Left hindlimb (tissue), 1 donor: Measurements from ENCODE around the gene CLSTN2.

Source experiments
- DNase-seq: peaks from one replicate; pipeline ENCODE4 v3.0.0-alpha.2; 2018

CLSTN2 gene

DNA sequence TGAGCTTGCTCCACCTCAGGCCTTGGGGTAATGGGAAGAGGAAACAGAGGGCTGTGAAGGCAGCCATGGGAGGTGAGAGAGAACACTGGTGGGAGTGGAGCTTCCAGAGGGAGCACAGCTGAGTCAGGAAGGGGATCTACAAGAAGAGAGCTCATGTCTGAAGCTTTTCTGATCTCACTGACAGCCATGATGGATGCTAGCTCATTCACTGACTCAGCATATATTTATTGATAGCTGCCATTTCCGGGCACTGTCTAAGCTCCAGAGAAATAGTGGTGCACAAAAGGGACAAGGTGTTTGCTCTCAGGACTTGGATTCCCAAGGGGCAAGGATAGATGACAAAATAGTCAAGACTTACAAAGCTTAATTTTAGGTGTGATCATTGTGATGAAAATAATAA lies 218.8 kb downstream of the CLSTN2 start:
- DNase-seq, result no peak

- no peak for DNase-seq
Observed at GRCh38 chr3:140157161-140157560, 222.2 kb downstream of the CLSTN2 start.

DNA sequence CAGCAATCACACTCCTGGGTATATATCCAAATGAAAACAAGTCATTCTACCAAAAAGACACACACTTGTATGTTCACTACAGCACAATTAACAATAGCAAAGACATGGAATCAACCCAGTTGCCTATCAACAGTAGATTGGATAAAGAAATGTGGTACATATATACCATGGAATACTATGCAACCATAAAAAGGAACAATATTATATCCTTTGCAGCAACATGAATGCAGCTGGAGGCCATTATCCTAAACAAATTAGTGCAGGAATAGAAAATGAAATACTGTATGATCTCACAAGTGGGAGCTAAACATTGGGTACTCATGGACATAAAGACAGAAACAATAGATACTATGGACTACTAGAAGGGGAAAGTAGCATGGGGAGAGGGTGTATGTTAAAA lies 224.7 kb downstream of the CLSTN2 start:
- no peak for DNase-seq

DNA sequence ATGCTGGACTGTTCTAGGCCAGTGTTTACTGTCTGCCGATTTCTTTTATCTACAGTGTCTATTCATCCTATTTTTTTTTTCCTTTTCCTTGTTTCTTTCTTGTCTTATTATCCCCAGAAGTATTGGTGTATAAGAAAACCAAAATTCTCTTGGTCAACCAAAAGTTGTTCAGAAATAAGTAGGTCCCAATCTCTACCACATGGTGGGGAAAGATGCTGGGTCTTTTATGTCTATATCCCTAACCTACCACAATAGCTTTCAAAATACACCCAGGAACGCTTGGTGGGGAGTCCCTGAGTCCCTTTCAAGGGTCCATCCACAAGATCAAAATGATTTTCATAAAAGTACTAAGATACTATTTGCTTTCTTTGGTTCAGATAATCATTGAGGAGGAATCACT lies 225.6 kb downstream of the CLSTN2 start:
- DNase-seq, result no peak

DNA sequence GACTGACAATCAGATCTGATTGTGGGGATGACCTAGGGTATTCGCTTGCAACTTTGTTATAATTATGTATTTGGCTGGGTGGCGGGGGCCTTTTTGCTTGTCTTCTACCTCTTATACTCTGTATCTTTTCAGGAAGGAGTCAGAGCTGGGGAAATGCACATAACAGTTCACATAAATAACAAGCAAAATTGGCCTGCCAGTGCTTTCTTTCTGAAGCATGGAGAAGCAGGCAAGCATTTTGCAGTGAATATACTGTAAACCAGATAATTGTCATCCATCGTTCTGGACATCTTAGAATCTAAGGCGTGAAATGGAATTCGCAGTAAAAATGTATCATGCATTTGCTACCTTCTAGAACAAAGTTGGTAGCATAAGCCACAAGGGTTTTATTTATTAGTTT lies 227.6 kb downstream of the CLSTN2 start:
- no peak for DNase-seq

- DNase-seq, result no peak
Observed at GRCh38 chr3:140163159-140163763, 228.3 kb downstream of the CLSTN2 start.

DNA sequence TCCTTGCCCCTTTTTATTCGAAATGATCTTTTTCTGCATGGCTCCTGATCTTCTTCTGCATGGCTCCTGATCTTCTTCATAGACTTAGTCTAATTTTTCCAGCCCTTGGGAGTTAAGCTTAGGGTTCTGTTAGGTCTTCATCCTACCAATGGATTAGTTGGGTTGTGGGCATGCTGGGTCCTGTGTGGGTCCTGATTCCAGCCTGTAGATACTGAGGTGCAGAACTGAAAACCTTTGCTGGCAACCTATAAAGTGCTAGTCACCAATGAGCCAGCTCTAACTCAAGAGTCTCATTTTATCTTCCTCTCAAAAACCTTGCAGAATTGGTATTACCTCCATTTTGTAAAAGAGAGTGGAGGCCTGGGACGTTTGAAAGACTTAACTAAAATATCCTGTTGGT lies 229.2 kb downstream of the CLSTN2 start:
- DNase-seq, result no peak

GRCh38 chr3:140164922-140165590 lies 230.1 kb downstream of the CLSTN2 start:
- DNase-seq, result no peak

- DNase-seq, result no peak
Observed at GRCh38 chr3:140165781-140166180, 230.8 kb downstream of the CLSTN2 start.

- no peak for DNase-seq
Observed at GRCh38 chr3:140166861-140167599, 232.0 kb downstream of the CLSTN2 start.

DNA sequence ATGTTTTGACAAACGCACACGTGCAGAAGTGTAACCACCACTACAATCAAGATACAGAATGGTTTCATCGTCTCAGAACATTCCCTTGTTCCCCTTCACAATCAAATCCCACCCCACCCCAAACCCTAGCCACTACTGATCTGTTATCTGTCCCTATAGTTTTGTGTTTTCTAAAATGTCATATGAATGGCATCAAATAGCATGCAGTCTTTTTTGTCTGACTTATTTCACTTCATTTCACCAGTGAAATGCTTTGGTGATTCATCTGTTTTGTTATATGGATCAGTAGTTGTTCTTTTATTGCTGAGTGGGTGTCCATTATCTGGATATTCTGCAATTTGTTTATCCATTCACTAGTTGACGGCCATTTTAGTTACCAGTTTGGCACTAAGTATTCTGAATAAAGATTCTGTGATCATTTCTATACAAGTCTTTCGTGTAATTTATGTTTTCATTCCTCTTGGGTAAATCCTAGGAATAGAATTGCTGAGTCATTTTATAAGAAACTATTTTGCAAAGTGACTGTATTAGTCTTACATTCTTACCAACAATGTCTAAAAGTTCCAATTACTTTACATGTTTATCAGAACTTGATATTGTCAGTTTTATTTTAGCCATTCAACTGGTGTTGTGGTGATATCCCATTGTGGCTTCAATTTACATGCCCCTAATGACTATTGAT lies 232.8 kb downstream of the CLSTN2 start:
- DNase-seq, result no peak

- no peak for DNase-seq
Observed at GRCh38 chr3:140170612-140171011, 235.6 kb downstream of the CLSTN2 start.

DNA sequence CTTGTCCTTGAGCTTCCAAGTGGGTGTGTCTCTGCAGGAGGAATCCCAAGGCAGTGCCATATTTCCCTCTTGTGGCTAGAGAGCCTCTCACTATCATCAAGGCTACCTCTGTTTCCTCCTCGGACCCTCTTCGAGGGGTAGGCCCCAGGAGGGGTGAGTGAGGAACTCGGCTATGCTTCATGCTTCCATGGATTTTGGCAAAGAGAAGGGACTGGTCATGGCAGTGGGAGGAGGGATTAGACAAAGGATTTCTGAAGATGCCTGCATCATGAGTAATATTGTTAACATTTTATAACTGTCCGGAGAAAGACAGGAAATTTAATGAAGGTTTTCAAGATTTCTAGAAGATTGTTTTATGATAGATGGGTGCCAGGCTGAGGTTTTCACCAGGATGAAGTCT lies 241.5 kb downstream of the CLSTN2 start:
- DNase-seq, result no peak

GRCh38 chr3:140177943-140178342 lies 243.0 kb downstream of the CLSTN2 start:
- no peak for DNase-seq

DNA sequence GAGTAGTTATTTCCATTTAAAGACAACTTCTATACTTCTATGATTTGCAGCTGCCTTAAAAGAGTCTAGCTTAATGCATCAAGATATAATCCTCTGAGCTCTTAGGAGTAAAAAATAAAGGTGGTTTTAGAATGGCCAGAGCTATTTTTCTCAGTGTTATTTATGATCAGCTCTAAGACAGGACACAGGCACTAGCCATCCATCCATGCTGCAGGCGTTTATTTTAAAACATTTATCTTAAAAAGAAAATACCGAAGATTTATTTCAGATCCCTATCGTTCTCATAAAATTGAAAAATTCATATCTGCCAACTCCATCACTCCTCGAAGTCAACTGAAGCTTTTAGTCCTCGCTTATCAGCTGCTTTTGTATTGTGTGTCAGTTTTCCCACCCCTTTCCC lies 243.5 kb downstream of the CLSTN2 start:
- DNase-seq, result no peak

DNA sequence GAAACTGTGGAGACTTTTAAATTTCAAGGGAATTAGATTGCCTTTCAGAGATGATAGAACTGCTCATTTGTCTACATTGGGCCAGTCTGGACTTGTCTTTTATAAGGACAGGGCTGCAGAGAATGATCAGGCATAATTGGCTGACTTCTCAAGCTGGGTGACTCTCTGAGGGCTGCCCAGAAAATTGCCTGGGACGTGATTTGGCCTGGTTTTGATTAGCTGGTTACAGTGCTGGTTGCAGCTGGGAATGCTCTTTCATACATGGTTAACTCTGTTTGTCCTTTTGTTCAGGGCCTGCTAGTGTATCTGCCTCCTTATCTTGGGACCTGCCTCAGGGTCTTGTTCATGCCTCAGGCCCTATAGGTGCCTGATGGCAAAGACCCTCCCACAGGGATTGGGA lies 245.6 kb downstream of the CLSTN2 start:
- no peak for DNase-seq

GRCh38 chr3:140185375-140185774 lies 250.4 kb downstream of the CLSTN2 start:
- no peak for DNase-seq

GRCh38 chr3:140186421-140186920 lies 251.5 kb downstream of the CLSTN2 start:
- DNase-seq, result no peak

DNA sequence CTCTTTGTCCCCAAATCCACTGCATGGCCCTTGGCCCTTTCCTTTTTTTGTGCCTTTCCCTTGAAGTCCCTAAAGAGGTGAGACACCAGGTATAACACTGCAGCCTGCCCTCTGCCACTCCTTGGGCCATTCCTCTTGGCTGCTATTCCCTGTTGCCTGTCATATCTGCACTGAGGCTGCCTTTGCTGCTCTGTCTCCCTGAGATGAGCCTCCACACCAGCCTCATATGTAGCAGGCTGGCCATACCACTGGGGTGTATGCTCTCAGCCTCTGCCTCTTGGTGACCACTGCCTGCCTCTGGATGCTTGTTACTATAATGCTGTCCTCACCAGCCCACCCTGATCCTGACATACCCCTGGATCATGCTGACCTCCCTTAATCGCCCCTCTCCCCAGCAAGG lies 252.0 kb downstream of the CLSTN2 start:
- no peak for DNase-seq

DNA sequence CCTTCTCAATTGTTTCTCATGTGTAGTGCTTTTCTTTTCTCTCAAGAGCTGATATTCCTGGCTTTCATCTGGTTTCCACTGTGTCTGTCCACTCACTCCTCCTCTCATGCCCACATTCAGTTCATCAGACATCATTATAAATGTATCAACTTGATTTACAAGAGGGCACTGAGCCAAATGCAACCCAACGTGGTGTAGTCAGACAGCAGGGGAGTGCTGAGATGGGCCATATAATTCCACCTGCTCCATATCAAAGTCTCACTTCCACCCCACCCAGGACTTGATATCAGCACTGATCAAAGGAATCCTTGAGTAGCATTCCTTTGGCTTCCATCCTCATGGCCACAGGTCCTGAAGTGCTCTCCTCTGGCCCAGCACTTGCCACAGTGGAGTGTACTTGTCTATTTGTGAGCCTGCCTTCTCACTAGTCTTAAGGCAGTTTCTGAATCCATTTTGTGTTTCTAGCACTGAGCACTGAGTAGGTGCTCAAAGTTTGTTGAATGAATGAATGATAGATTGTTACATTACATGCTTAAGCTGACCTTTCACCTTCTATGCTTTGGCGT lies 252.8 kb downstream of the CLSTN2 start:
- no peak for DNase-seq

GRCh38 chr3:140188285-140188684 lies 253.3 kb downstream of the CLSTN2 start:
- no peak for DNase-seq

DNA sequence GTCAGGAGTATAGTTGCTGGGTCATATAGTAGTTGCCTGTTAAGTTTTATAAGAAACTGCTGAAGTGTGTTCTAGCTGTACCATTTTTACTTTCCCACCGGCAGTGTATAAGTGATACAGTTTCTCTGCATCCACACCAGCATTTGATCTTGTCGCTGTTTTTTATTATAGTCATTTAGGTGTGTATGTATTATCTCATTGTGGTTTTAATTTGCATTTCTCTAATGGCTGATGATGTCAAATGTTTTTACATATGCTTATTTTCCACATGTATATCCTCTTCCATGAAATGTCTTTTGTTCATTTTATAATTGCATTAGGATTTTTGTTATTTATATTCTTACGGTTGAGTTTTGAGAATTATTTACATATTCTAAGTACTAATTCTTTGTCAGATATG lies 254.3 kb downstream of the CLSTN2 start:
- DNase-seq, result no peak

DNA sequence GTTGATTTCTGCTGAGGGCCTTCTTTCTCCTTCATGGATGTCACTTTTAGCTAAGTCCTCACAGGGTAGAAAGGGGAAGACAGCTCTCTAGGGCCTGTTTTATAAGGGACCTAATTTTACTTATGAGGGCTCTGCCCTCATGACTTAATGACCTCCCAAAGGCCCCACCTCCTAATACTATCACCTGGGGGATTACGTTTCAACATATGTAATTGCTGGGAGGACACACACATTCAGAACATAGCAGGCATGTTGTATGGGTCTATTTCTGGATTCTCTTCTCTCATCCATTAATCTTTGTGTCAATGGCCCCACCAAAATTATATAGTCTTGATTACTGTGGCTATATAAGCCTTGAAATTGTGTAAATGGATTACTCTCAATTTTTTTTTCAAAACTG lies 255.0 kb downstream of the CLSTN2 start:
- no peak for DNase-seq
